Transverse colon (tissue), 3 donors: Measurements from ENCODE around the gene ORM1.

ENCODE experiments used
- EP300 ChIP-seq: sonication (generic); formaldehyde crosslinking; IDR thresholded peaks from one replicate; pipeline ENCODE4 v1.6.1; 2017; ENCODE audit warnings: antibody characterized with exemption, low read depth
- POLR2A ChIP-seq: fragments of 450-650 bp; IDR thresholded peaks from one replicate; pipeline ENCODE4 v1.6.1; 2016; ENCODE audit warnings: antibody characterized with exemption, mild to moderate bottlenecking, moderate library complexity
- TF ChIP-seq, protein P1 (sequence below), 5 experiments: fragments of 200-600 bp in 3 of 5; fragments of 450-650 bp in 2 of 5; sonication (generic) in 3 of 5; IDR thresholded peaks; 1 replicate in 2 of 5; 2 replicates in 3 of 5; pipeline ENCODE4 v1.5.1; 2016 to 2017; ENCODE audit warnings: antibody characterized with exemption in 5 of 5, inconsistent platforms in 3 of 5, mild to moderate bottlenecking in 2 of 5, moderate library complexity in 1 of 5

DNA sequence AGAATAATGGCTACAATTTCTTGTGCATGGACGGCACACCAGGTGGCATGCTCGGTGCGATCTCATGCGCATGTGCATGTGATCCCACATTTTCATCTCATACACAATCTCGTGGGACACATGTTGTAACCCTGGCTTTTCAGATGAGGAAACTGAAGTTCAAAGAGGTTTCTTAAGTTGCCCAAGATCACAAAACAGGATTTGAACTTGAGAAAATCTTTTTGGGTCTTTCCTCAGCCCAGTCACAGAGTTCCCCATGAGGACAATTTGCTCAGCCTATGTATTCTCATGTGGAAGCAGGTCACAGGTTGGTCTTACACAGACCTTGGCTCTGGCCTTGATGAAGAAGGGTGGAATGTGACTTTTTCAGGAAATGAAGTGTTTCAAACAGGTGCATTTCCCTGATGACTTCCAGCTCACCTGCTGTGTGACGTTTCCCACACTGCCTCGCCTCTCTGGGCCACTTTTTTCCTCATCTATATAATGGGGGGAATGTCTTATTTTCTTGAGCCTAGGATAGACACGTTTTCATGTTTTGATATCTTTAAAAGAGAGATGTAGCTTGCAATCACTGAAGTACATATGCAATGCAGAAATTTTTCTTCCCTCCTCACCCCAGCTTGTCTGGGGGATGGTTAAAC, 7.1 kb upstream of the ORM1 start:
- TF ChIP-seq, protein P1, sequence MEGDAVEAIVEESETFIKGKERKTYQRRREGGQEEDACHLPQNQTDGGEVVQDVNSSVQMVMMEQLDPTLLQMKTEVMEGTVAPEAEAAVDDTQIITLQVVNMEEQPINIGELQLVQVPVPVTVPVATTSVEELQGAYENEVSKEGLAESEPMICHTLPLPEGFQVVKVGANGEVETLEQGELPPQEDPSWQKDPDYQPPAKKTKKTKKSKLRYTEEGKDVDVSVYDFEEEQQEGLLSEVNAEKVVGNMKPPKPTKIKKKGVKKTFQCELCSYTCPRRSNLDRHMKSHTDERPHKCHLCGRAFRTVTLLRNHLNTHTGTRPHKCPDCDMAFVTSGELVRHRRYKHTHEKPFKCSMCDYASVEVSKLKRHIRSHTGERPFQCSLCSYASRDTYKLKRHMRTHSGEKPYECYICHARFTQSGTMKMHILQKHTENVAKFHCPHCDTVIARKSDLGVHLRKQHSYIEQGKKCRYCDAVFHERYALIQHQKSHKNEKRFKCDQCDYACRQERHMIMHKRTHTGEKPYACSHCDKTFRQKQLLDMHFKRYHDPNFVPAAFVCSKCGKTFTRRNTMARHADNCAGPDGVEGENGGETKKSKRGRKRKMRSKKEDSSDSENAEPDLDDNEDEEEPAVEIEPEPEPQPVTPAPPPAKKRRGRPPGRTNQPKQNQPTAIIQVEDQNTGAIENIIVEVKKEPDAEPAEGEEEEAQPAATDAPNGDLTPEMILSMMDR (IDR thresholded peaks at IDR 0.05) = no peak
- TF ChIP-seq EP300 = no peak
- no peak for TF ChIP-seq POLR2A
